D721Med (cell line): Measurements from ENCODE around the gene DACT2.

Source experiments
- DNase-seq: peaks from one replicate; pipeline ENCODE4 v3.0.0; 2011; ENCODE audit warnings: low spot score; ENCODE audit not compliant: insufficient read length
- FAIRE-seq: peaks from 2 replicates; lab custom pipeline; 2011; peaks lifted over from hg19 to GRCh38; lab: Jason Lieb, UNC
- CTCF ChIP-seq: IDR thresholded peaks from 2 replicates; pipeline ENCODE4 v1.5.1; 2012; ENCODE audit warnings: mild to moderate bottlenecking, control low read depth; ENCODE audit not compliant: insufficient read depth; ENCODE audit errors: missing control alignments

DACT2 gene

GRCh38 chr6:168309183-168309582 is 10.4 kb downstream of the DACT2 start:
- DNase-seq = no peak
- no peak for FAIRE-seq
- no peak for TF ChIP-seq CTCF

- DNase-seq (no peak), FAIRE-seq (no peak)
- TF ChIP-seq CTCF = no peak
These were observed 11.0 kb downstream of the DACT2 start for GRCh38 chr6:168308390-168309144.

- DNase-seq = no peak
- no peak for TF ChIP-seq CTCF
- FAIRE-seq = no peak
These were observed 11.9 kb downstream of the DACT2 start for GRCh38 chr6:168307695-168308021.

- TF ChIP-seq CTCF = no peak
- DNase-seq (no peak), FAIRE-seq (no peak)
These were observed 12.4 kb downstream of the DACT2 start for GRCh38 chr6:168307015-168307694.

- DNase-seq (no peak), FAIRE-seq (no peak)
- no peak for TF ChIP-seq CTCF
These were observed 13.7 kb downstream of the DACT2 start for GRCh38 chr6:168305863-168306262.

- TF ChIP-seq CTCF = no peak
- no peak for FAIRE-seq
These were observed 14.4 kb downstream of the DACT2 start for GRCh38 chr6:168305096-168305749.

GRCh38 chr6:168304752-168305015 is 14.9 kb downstream of the DACT2 start:
- FAIRE-seq (no peak), DNase-seq (no peak)
- TF ChIP-seq CTCF = no peak

More at GRCh38 chr6:168305096-168305749, 14.4 kb downstream of the DACT2 start:
- DNase-seq = no peak
